Ishikawa (cell line): ENCODE results near the gene LTBR.

Experiments used
- CEBPB ChIP-seq: IDR thresholded peaks from 2 replicates; pipeline ENCODE4 v1.6.1; 2012
- CREB1 ChIP-seq: IDR thresholded peaks from 2 replicates; pipeline ENCODE4 v1.6.1; 2012; ENCODE audit warnings: low read depth
- EGR1 ChIP-seq: IDR thresholded peaks from 2 replicates; pipeline ENCODE4 v1.6.1; 2012
- EP300 ChIP-seq: IDR thresholded peaks from 2 replicates; pipeline ENCODE4 v1.6.1; 2012; ENCODE audit warnings: borderline replicate concordance
- FOXM1 ChIP-seq: IDR thresholded peaks from 2 replicates; pipeline ENCODE4 v1.6.1; 2012; ENCODE audit warnings: low read depth, borderline replicate concordance
- MAX ChIP-seq: IDR thresholded peaks from 2 replicates; pipeline ENCODE4 v1.6.1; 2012
- NFIC ChIP-seq: IDR thresholded peaks from 2 replicates; pipeline ENCODE4 v1.6.1; 2012
- RAD21 ChIP-seq: IDR thresholded peaks from 2 replicates; pipeline ENCODE4 v1.6.1; 2012; ENCODE audit warnings: low read depth
- TAF1 ChIP-seq: IDR thresholded peaks from 2 replicates; pipeline ENCODE4 v1.6.1; 2012; ENCODE audit warnings: low read depth, mild to moderate bottlenecking
- TCF12 ChIP-seq: IDR thresholded peaks from 2 replicates; pipeline ENCODE4 v1.6.1; 2012; ENCODE audit warnings: low read depth
- TEAD4 ChIP-seq: IDR thresholded peaks from 2 replicates; pipeline ENCODE4 v1.6.1; 2012
- YY1 ChIP-seq: IDR thresholded peaks from 2 replicates; pipeline ENCODE4 v1.6.1; 2012; ENCODE audit warnings: low read depth
- ZBTB7A ChIP-seq: IDR thresholded peaks from 2 replicates; pipeline ENCODE4 v1.6.1; 2012; ENCODE audit warnings: low read depth
- TF ChIP-seq, protein P1 (sequence below): IDR thresholded peaks from 2 replicates; pipeline ENCODE4 v1.6.1; 2012
- TF ChIP-seq, protein P2 (sequence below): IDR thresholded peaks from 2 replicates; pipeline ENCODE4 v1.6.1; 2012; ENCODE audit warnings: low read depth, mild to moderate bottlenecking

The LTBR gene

DNA sequence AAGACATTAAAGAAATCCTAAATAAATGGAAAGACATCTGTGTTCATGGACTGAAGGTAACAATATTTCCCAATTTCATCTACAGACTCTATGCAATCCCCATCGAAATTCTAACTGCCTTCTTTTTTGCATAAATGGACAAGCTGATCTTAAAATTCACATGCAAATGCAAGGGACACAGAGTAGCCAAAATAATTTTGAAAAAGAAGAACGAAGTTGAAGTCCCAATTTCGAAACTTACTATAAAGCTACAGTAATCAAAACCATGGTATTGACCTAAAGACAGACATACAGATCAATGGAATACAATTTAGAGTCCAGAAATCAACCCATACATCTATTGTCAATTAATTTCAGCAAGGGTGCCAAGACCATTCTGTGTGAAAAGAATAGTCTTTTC lies 44.4 kb downstream of the LTBR start:
- no peak for TF ChIP-seq FOXM1
- TF ChIP-seq CREB1 = no peak
- TF ChIP-seq, protein P1, sequence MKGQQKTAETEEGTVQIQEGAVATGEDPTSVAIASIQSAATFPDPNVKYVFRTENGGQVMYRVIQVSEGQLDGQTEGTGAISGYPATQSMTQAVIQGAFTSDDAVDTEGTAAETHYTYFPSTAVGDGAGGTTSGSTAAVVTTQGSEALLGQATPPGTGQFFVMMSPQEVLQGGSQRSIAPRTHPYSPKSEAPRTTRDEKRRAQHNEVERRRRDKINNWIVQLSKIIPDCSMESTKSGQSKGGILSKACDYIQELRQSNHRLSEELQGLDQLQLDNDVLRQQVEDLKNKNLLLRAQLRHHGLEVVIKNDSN = no peak
- TF ChIP-seq YY1 = no peak
- no peak for TF ChIP-seq EGR1
- no peak for TF ChIP-seq TCF12
- TF ChIP-seq TEAD4 = no peak
- no peak for TF ChIP-seq CEBPB
- no peak for TF ChIP-seq NFIC
- TF ChIP-seq RAD21 = no peak
- TF ChIP-seq TAF1 = no peak

- TF ChIP-seq TCF12 (peak; percentile 87), EP300 (peak; percentile 83), NFIC (peak; percentile 87), FOXM1 (peak; percentile 71; the same call in 1 of the 2 replicates), CEBPB (peak; percentile 94), YY1 (no peak), ZBTB7A (no peak), EGR1 (0 out of 2 replicates have a peak, but pooled peaks have one; percentile 58), TAF1 (no peak), CREB1 (peak; percentile 18; the same call in 1 of the 2 replicates), RAD21 (peak; percentile 1; the same call in 1 of the 2 replicates), MAX (peak; percentile 82), TEAD4 (peak; percentile 86)
- TF ChIP-seq, protein P1 = peak; percentile 15; the same call in 1 of the 2 replicates
- TF ChIP-seq, protein P2, sequence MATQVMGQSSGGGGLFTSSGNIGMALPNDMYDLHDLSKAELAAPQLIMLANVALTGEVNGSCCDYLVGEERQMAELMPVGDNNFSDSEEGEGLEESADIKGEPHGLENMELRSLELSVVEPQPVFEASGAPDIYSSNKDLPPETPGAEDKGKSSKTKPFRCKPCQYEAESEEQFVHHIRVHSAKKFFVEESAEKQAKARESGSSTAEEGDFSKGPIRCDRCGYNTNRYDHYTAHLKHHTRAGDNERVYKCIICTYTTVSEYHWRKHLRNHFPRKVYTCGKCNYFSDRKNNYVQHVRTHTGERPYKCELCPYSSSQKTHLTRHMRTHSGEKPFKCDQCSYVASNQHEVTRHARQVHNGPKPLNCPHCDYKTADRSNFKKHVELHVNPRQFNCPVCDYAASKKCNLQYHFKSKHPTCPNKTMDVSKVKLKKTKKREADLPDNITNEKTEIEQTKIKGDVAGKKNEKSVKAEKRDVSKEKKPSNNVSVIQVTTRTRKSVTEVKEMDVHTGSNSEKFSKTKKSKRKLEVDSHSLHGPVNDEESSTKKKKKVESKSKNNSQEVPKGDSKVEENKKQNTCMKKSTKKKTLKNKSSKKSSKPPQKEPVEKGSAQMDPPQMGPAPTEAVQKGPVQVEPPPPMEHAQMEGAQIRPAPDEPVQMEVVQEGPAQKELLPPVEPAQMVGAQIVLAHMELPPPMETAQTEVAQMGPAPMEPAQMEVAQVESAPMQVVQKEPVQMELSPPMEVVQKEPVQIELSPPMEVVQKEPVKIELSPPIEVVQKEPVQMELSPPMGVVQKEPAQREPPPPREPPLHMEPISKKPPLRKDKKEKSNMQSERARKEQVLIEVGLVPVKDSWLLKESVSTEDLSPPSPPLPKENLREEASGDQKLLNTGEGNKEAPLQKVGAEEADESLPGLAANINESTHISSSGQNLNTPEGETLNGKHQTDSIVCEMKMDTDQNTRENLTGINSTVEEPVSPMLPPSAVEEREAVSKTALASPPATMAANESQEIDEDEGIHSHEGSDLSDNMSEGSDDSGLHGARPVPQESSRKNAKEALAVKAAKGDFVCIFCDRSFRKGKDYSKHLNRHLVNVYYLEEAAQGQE = no peak
Observed at GRCh38 chr12:6430124-6430989, 46.4 kb downstream of the LTBR start.

DNA sequence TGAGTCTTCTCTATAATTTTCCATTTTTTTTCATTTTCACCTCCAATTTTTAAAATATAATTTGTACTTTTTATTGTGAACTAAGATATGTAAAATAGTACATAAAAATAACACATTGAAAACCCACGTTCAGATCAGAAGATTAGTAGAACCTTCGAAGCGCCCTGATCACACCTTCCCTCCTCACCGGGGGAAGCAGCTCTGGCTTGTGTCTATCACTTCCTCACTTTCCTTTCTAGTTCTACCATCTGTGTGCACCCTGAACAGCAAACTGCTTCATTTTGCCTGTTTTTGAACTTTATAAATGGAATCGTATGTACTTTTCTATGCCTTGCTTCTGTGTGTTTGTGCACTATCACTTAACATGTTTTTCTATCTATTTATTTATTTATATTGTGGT lies 49.0 kb downstream of the LTBR start:
- TF ChIP-seq ZBTB7A = no peak
- no peak for TF ChIP-seq YY1
- no peak for TF ChIP-seq FOXM1
- TF ChIP-seq CEBPB = no peak

- TF ChIP-seq EGR1 = no peak
- no peak for TF ChIP-seq MAX
- no peak for TF ChIP-seq CREB1
- TF ChIP-seq ZBTB7A = no peak
- TF ChIP-seq EP300 = no peak
- no peak for TF ChIP-seq YY1
- no peak for TF ChIP-seq TAF1
- TF ChIP-seq, protein P2 = no peak
- no peak for TF ChIP-seq FOXM1
Observed at GRCh38 chr12:6434205-6435140, 50.5 kb downstream of the LTBR start.
